Measurements from ENCODE around the gene GLB1L.

DNA sequence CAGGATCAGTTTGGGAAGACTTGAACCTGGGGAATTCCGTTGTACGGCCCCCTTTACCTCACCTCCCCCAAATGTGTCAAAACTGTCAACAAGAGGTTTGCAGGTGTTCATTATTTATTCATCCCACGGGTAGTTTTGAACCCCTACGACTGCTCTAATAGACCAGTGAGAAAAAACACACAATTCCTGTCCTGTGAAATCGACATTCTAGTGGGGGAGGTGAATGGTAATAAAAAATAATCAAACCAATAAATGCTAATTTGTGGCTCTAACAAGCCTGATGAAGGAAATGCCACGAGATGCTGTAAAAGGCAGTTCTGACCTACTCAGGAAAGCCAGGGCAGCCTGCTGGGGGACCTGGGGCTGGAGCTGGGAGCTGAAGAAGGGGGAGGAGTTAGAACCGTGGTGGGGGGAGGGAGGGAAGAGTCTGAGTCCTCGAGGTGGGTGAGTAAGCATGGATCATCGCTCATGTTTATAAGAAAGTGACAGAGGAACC lies 33.5 kb upstream of the GLB1L start:
- TF ChIP-seq EZH2 (IDR thresholded peaks at IDR 0.05) (no peak), EZH2phosphoT487 (IDR thresholded peaks at IDR 0.05) (no peak)
- TF ChIP-seq, protein P1, sequence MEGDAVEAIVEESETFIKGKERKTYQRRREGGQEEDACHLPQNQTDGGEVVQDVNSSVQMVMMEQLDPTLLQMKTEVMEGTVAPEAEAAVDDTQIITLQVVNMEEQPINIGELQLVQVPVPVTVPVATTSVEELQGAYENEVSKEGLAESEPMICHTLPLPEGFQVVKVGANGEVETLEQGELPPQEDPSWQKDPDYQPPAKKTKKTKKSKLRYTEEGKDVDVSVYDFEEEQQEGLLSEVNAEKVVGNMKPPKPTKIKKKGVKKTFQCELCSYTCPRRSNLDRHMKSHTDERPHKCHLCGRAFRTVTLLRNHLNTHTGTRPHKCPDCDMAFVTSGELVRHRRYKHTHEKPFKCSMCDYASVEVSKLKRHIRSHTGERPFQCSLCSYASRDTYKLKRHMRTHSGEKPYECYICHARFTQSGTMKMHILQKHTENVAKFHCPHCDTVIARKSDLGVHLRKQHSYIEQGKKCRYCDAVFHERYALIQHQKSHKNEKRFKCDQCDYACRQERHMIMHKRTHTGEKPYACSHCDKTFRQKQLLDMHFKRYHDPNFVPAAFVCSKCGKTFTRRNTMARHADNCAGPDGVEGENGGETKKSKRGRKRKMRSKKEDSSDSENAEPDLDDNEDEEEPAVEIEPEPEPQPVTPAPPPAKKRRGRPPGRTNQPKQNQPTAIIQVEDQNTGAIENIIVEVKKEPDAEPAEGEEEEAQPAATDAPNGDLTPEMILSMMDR (IDR thresholded peaks at IDR 0.05), result no peak
